ENCODE results near the gene FBLN1. TPM values are rescaled to one million over a fixed set of nuclear protein-coding genes. Genes with fewer than 3 reads are reported as not detected.

Gene FBLN1
- total and polyA plus RNA-seq, 2 of the 13 experiments (the other 11 are each of a cell fraction or from before 2014, with no cell fraction given): 37.3 to 103 TPM

GRCh38 chr22:45503050-45503815, 550 bp downstream of the FBLN1 start (continued):
- peak; percentile 21; the same call in 1 of the 2 replicates for TF ChIP-seq SPEN (CRISPR knock-in tag; IDR thresholded peaks at IDR 0.05; ENCODE audit: low read depth)
- peak; percentile 32; the same call in 1 of the 2 replicates for TF ChIP-seq ZNF788 (CRISPR knock-in tag; IDR thresholded peaks at IDR 0.05; ENCODE audit: borderline replicate concordance)
- TF ChIP-seq RNF219 (CRISPR knock-in tag; IDR thresholded peaks at IDR 0.05): no peak
- no peak for TF ChIP-seq ZNF768 (CRISPR knock-in tag; IDR thresholded peaks at IDR 0.05)
- TF ChIP-seq ZC3H4 (CRISPR knock-in tag; IDR thresholded peaks at IDR 0.05; ENCODE audit: borderline replicate concordance): no peak
- TF ChIP-seq ZSCAN21 (CRISPR knock-in tag; IDR thresholded peaks at IDR 0.05; ENCODE audit: borderline replicate concordance): 0 out of 2 replicates have a peak, but pooled peaks have one; percentile 40
- no peak for TF ChIP-seq KLF11 (CRISPR knock-in tag; IDR thresholded peaks at IDR 0.05)
- TF ChIP-seq ZNF776 (CRISPR knock-in tag; IDR thresholded peaks at IDR 0.05): no peak
- peak; percentile 35 for TF ChIP-seq PHF8 (CRISPR knock-in tag; IDR thresholded peaks at IDR 0.05)
- TF ChIP-seq KDM5A (IDR thresholded peaks at IDR 0.05; ENCODE audit: borderline replicate concordance, low read length): no peak
- no peak for TF ChIP-seq ZKSCAN5 (CRISPR knock-in tag; IDR thresholded peaks at IDR 0.05)
- TF ChIP-seq TCF7L2 (IDR thresholded peaks at IDR 0.05; ENCODE audit: low read depth, low read length): no peak
- TF ChIP-seq KDM5B (CRISPR knock-in tag; IDR thresholded peaks at IDR 0.05; ENCODE audit: borderline replicate concordance): 0 out of 2 replicates have a peak, but pooled peaks have one; percentile 18
- no peak for TF ChIP-seq HMG20B (CRISPR knock-in tag; conservative IDR thresholded peaks at IDR 0.05)
- no peak for TF ChIP-seq ZNF337 (CRISPR knock-in tag; IDR thresholded peaks at IDR 0.05; ENCODE audit: borderline replicate concordance, low read depth)
- peak; percentile 28; the same call in 1 of the 2 replicates for TF ChIP-seq TFDP1 (CRISPR knock-in tag; IDR thresholded peaks at IDR 0.05; ENCODE audit: borderline replicate concordance)
- TF ChIP-seq ZMAT3 (CRISPR knock-in tag; conservative IDR thresholded peaks at IDR 0.05): no peak
- TF ChIP-seq PHF21A (CRISPR knock-in tag; IDR thresholded peaks at IDR 0.05): no peak
- TF ChIP-seq MEF2D (CRISPR knock-in tag; IDR thresholded peaks at IDR 0.05): no peak
- no peak for TF ChIP-seq ELF1 (CRISPR knock-in tag; IDR thresholded peaks at IDR 0.05)
- no peak for TF ChIP-seq RFX3 (CRISPR knock-in tag; IDR thresholded peaks at IDR 0.05)
- 0 out of 2 replicates have a peak, but pooled peaks have one; percentile 21 for TF ChIP-seq KDM3A (CRISPR knock-in tag; IDR thresholded peaks at IDR 0.05; ENCODE audit: low read depth)
- TF ChIP-seq IKZF1 (IDR thresholded peaks at IDR 0.05): no peak
- no peak for TF ChIP-seq KDM4B (CRISPR knock-in tag; IDR thresholded peaks at IDR 0.05)
- TF ChIP-seq HNRNPK (IDR thresholded peaks at IDR 0.05; ENCODE audit: low read depth, low read length, poor library complexity, severe bottlenecking): peak; percentile 5
- 0 out of 2 replicates have a peak, but pooled peaks have one; percentile 12 for TF ChIP-seq ARNT2 (CRISPR knock-in tag; IDR thresholded peaks at IDR 0.05; ENCODE audit: low read depth)
- TF ChIP-seq NFRKB (IDR thresholded peaks at IDR 0.05): no peak
- TF ChIP-seq ZNF704 (CRISPR knock-in tag; IDR thresholded peaks at IDR 0.05; ENCODE audit: borderline replicate concordance): no peak
- no peak for TF ChIP-seq SSRP1 (CRISPR knock-in tag; IDR thresholded peaks at IDR 0.05)

All from HepG2 (cell line).